Upper lobe of right lung (tissue), 1 donor: Measurements from ENCODE around the gene RBM38. TPM values are rescaled to one million over a fixed set of nuclear protein-coding genes. Genes with fewer than 3 reads are reported as not detected.
"Not testable (repeated sequence)": the region's sequence is repeated elsewhere in the genome, so short reads cannot be mapped to it uniquely, and the experiment has no call there.

ENCODE experiments used
- ATAC-seq: fragments of 200-7000 bp; cut with Tn5 transposase; one replicate; pipeline ENCODE4 v1.9.1; 2020; ENCODE audit warnings: mild to moderate bottlenecking, moderate library complexity
- DNase-seq: peaks from one replicate; pipeline ENCODE4 v3.0.0-alpha.2; 2020
- H3K27ac ChIP-seq: fragments of 200-600 bp; one replicate; pipeline ENCODE4 v1.8.0; 2022
- H3K27me3 ChIP-seq: fragments of 200-600 bp; one replicate; pipeline ENCODE4 v1.8.0; 2022; ENCODE audit warnings: mild to moderate bottlenecking
- H3K36me3 ChIP-seq: fragments of 200-600 bp; one replicate; pipeline ENCODE4 v1.8.0; 2022
- H3K4me1 ChIP-seq: fragments of 200-600 bp; one replicate; pipeline ENCODE4 v1.8.0; 2022
- H3K4me3 ChIP-seq: fragments of 200-600 bp; one replicate; pipeline ENCODE4 v1.8.0; 2022; ENCODE audit warnings: mild to moderate bottlenecking
- H3K9me3 ChIP-seq: fragments of 200-600 bp; one replicate; pipeline ENCODE4 v1.8.0; 2022
- intact Hi-C: fragments of 100-400 bp; cut with DNase I; formaldehyde crosslinking; loops from one replicate; pipeline ENCODE4 v1.11.0; 2022
- total RNA-seq: library from RNA; stranded (reverse); fragmentation: NEBNext Ultra II Directional; extraction: Animal tissue kit (Norgen Biotek cat#: 25700); gene quantifications from one replicate; pipeline ENCODE4 v1.2.1, GENCODE V29; 2021
- TF ChIP-seq, protein P1 (sequence below): fragments of 200-600 bp; IDR thresholded peaks from one replicate; pipeline ENCODE4 v1.8.0; 2022; ENCODE audit warnings: antibody characterized with exemption
- donor health status: DM: no; HTN: yes; CAD: no; lungs with severe emphysema.

Gene RBM38
- total RNA-seq, 1 donor from 2014 or later, result 13.4 TPM

DNA sequence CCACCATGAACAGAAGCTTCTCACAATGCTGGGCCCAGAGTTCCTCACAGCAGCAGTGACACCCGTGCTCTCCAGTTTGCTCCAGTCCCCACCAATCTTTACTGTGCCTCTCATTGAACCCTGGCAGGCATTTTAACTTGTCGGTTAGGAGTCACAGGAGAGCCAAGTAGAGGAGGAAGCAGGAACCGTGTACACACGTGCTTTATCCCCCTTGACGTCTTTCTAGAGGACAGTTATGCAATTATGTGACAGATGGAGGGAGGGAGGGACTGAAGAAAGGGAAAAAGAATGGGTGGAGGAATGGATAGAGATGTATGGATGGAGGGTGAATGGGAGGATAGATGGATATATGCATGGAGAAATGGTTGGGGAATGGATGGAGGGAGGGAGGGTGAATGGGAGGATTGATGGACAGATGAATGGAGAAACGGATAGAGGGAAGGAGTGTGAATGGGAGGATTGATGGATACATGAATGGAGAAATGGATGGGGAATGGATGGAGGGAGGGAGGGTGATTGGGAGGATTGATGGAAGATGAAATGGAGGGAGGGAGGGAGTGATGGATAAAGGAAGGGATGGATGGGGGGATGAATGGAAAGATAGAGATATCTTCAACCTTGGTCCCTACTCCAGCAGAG, 26.0 kb downstream of the RBM38 start:
- no peak overlapping the region for H3K27ac ChIP-seq
- ATAC-seq (no peak), DNase-seq (no peak)
- H3K27me3 ChIP-seq, result peaks cover 4% of the 10 kb centered on the region
- intact Hi-C loops, result no loop called here
- no peaks in the 10 kb centered on the region for H3K36me3 ChIP-seq
- no peak overlapping the region for H3K4me3 ChIP-seq
- H3K9me3 ChIP-seq, result no peaks in the 10 kb centered on the region
- H3K4me1 ChIP-seq, result no peaks in the 10 kb centered on the region
- TF ChIP-seq, protein P1, sequence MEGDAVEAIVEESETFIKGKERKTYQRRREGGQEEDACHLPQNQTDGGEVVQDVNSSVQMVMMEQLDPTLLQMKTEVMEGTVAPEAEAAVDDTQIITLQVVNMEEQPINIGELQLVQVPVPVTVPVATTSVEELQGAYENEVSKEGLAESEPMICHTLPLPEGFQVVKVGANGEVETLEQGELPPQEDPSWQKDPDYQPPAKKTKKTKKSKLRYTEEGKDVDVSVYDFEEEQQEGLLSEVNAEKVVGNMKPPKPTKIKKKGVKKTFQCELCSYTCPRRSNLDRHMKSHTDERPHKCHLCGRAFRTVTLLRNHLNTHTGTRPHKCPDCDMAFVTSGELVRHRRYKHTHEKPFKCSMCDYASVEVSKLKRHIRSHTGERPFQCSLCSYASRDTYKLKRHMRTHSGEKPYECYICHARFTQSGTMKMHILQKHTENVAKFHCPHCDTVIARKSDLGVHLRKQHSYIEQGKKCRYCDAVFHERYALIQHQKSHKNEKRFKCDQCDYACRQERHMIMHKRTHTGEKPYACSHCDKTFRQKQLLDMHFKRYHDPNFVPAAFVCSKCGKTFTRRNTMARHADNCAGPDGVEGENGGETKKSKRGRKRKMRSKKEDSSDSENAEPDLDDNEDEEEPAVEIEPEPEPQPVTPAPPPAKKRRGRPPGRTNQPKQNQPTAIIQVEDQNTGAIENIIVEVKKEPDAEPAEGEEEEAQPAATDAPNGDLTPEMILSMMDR, result no peak

DNA sequence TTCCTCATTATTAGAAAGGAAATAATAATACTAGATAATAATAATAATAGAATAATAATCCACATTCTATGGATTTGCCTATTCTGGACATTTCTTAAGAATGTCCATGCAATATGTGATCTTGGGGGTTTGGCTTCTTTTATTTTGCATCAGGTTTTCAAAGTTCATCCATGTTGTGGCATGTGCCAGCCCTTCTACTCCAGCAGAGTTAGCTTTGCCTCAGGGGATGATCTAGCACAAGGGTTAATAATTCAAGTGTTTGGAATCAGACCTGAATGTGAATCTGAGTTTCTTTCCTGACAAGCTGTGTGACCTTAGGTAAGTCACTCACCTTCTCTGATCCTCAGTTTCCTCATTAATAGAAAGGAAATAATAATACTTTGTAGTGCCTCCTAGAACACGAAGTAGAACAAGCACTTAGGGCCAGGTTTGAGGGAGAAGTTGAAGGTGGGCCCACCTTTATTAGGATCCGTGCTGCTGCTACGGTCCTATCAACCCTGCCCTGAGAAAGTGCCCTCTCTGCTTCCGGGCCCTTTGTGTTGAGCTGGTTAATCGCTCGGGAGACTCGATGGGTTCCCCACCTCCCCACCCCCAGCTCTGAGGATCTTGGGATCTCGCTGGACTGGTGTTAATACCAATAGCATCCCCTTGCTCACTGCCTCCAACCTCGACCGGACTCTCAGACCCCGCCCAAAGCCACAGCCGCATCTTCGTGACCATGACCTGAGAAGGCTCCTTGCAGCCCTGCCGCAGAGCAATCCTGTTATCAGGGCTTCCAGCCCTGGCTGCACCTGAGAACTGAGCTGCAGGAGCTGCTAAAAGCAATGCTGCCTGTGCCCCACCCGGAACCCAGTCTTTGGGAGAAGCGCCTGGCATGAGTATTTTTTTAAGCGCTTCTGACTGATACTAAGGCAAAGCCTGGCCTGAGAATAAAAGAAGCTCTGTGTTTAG, 26.9 kb downstream of the RBM38 start:
- no peak overlapping the region for H3K4me3 ChIP-seq
- H3K27me3 ChIP-seq, result peaks cover 4% of the 10 kb centered on the region
- intact Hi-C loops, result no loop called here
- DNase-seq (no peak), ATAC-seq (no peak)
- H3K9me3 ChIP-seq, result no peaks in the 10 kb centered on the region
- no peak overlapping the region for H3K27ac ChIP-seq
- no peaks in the 10 kb centered on the region for H3K36me3 ChIP-seq
- TF ChIP-seq, protein P1, result no peak
- H3K4me1 ChIP-seq, result no peaks in the 10 kb centered on the region

DNA sequence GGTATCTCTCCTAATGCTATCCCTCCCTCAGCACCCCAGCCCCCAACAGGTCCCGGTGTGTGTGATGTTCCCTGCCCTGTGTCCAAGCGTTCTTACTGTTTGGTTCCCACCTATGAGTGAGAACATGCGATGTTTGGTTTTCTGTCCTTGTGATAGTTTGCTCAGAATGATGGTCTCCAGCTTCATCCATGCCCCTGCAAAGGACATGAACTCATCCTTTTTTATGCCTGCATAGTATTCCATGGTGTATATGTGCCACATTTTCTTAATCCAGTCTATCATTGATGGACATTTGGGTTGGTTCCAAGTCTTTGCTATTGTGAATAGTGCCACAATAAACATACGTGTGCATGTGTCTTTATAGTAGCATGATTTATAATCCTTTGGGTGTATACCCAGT, 28.3 kb downstream of the RBM38 start:
- H3K27me3 ChIP-seq, H3K36me3 ChIP-seq, intact Hi-C loops, H3K4me1 ChIP-seq, H3K9me3 ChIP-seq, H3K4me3 ChIP-seq, H3K27ac ChIP-seq, ATAC-seq, DNase-seq: not testable (repeated sequence)

DNA sequence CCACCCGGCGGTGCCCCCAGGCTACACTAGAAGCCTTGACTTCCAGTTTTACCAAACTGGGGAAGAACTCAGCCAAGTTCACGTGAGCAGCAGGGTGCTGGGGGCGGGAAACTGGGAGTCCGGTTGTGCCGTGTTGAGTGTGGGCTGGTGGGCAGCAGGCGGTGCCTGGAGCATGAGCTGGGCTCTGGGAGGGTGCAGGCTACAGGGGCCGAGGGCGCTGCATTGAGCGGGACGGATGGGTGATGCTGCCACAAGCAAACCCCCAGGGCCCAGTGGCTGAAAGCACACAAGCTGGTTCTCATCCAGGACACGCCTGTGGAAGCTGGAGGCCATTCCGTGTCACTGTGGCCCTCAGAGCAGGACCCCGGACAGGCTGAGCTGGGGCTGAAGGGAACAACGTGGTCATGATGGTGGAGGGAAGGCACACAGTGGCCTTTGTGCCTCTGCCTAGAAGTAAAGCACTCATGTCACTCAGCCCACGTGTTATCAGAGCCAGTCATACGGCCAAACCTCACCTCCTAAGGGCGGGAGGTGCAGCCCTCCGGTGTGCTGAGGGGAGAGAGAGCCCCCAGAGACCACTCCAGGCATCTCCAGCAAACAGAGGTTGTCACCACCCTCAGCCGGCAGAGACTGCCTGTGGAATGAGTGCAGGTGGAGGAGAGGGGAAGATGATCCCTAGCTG, 29.5 kb downstream of the RBM38 start:
- TF ChIP-seq, protein P1, result no peak
- no peaks in the 10 kb centered on the region for H3K27me3 ChIP-seq
- peak; percentile 6 for ATAC-seq
- intact Hi-C loops, result no loop called here
- H3K4me1 ChIP-seq, result no peaks in the 10 kb centered on the region
- H3K4me3 ChIP-seq, result no peak overlapping the region
- H3K27ac ChIP-seq, result no peak overlapping the region
- no peak for DNase-seq
- H3K9me3 ChIP-seq, result no peaks in the 10 kb centered on the region
- H3K36me3 ChIP-seq, result no peaks in the 10 kb centered on the region

DNA sequence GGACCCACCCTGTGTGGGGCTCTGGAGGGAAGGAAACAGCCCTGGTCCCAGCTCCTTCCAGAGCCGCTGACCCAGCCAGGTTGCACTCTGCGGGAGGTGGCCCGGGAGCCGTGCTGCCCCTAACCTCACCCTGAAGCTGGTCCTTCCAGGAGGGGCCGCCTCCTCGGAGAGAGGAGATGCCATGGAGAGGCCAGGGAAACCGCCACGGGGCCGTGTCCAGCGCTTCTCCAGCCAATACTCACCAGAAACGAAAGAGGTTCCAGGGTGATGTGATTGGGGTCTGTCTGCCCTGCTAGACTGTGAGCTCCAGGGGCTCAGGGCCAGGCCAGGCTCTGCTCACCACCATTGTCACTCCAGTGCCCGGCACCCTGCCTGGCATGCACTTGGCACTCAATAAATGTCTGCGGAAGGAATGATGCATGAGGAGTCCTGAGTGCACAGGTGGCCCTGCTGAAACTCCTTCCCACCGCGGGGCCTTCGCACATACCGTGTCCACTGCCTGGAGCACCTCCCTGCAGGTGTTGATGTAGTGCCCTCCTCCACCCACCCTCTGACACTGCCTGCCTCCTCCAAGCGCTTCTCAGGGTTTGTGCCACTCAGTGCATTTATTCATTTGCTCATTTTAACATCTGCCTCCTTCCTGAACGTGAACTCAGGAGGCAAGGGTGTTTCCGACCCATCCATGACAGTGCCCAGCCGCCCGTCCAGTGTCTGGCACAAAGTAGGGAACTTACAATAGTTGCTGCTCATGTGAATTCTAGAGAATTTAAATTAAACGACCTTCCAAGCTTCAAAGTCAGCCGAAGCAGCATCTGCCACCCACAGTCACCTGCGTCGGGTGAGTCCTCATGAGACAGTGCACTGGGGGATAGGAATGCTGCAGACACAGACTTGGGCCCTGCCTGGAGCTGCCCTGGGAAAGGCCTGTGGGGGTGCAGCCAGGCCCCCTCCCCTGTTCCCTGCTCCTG, 30.3 kb downstream of the RBM38 start:
- no peak for DNase-seq
- TF ChIP-seq, protein P1, result no peak
- intact Hi-C loops, result no loop called here

More for the DNA sequence above, 30.3 kb downstream of the RBM38 start:
- no peaks in the 10 kb centered on the region for H3K36me3 ChIP-seq
- no peak overlapping the region for H3K27ac ChIP-seq
- H3K4me3 ChIP-seq, result no peak overlapping the region
- ATAC-seq, result peak; percentile 24
- no peaks in the 10 kb centered on the region for H3K9me3 ChIP-seq
- no peaks in the 10 kb centered on the region for H3K4me1 ChIP-seq
- no peaks in the 10 kb centered on the region for H3K27me3 ChIP-seq
